ACHN (cell line): ENCODE measurements around the gene PLEKHG3.
A peak's percentile ranks its signal among the peaks of the same experiment; 100 is the strongest.

Experiments
- DNase-seq: peaks from one replicate; pipeline ENCODE4 v3.0.0-alpha.2; 2015
- in situ Hi-C: cut with HindIII; loops from 2 replicates; pipeline ENCODE4 v1.10.0; 2017; ENCODE audit warnings: low sequenced_read_pairs, low pct_ligation_motif_present, low pct_unique_long_range_greater_than_20kb

Gene PLEKHG3

GRCh38 chr14:64703395-64704142, 655 bp upstream of the PLEKHG3 start:
- peak; percentile 21 for DNase-seq
- in situ Hi-C loops = no loop called here

- DNase-seq = peak; percentile 31
- in situ Hi-C loops = no loop called here
Measured at GRCh38 chr14:64704743-64705380, 638 bp downstream of the PLEKHG3 start.

GRCh38 chr14:64705381-64706118, 1.3 kb downstream of the PLEKHG3 start:
- peak; percentile 21 for DNase-seq
- in situ Hi-C loops = no loop called here

GRCh38 chr14:64706119-64706592, 1.9 kb downstream of the PLEKHG3 start:
- in situ Hi-C loops = no loop called here
- no peak for DNase-seq

- DNase-seq = no peak
- in situ Hi-C loops = no loop called here
Measured at GRCh38 chr14:64706593-64707193, 2.5 kb downstream of the PLEKHG3 start.

GRCh38 chr14:64707661-64708060, 3.4 kb downstream of the PLEKHG3 start:
- in situ Hi-C loops = no loop called here
- DNase-seq = peak; percentile 72

- peak; percentile 27 for DNase-seq
- in situ Hi-C loops = no loop called here
Measured at GRCh38 chr14:64708148-64709004, 4.2 kb downstream of the PLEKHG3 start.

- DNase-seq = no peak
- in situ Hi-C loops = no loop called here
Measured at GRCh38 chr14:64709126-64709525, 4.9 kb downstream of the PLEKHG3 start.

GRCh38 chr14:64711039-64711438, 6.8 kb downstream of the PLEKHG3 start:
- DNase-seq = no peak
- in situ Hi-C loops = no loop called here

GRCh38 chr14:64713677-64714076, 9.5 kb downstream of the PLEKHG3 start:
- in situ Hi-C loops = no loop called here
- DNase-seq = no peak

GRCh38 chr14:64714432-64715025, 10.3 kb downstream of the PLEKHG3 start:
- in situ Hi-C loops = no loop called here
- no peak for DNase-seq

GRCh38 chr14:64715146-64715627, 11.0 kb downstream of the PLEKHG3 start:
- no peak for DNase-seq
- in situ Hi-C loops = no loop called here

GRCh38 chr14:64715628-64716412, 11.6 kb downstream of the PLEKHG3 start:
- DNase-seq = no peak
- in situ Hi-C loops = no loop called here

- no peak for DNase-seq
- in situ Hi-C loops = no loop called here
Measured at GRCh38 chr14:64717870-64718269, 13.6 kb downstream of the PLEKHG3 start.

GRCh38 chr14:64718762-64719161, 14.5 kb downstream of the PLEKHG3 start:
- in situ Hi-C loops = no loop called here
- DNase-seq = no peak

- in situ Hi-C loops = no loop called here
- DNase-seq = no peak
Measured at GRCh38 chr14:64719601-64720000, 15.4 kb downstream of the PLEKHG3 start.

GRCh38 chr14:64720131-64720576, 15.9 kb downstream of the PLEKHG3 start:
- DNase-seq = peak; percentile 84
- in situ Hi-C loops = no loop called here
